Fibroblast of peridontal ligament (primary cell): ENCODE measurements around the gene KRT33A.

Experiments used
- DNase-seq: peaks from one replicate; pipeline ENCODE4 v3.0.0-alpha.2; 2010; ENCODE audit errors: extremely low read depth

The KRT33A gene

DNA sequence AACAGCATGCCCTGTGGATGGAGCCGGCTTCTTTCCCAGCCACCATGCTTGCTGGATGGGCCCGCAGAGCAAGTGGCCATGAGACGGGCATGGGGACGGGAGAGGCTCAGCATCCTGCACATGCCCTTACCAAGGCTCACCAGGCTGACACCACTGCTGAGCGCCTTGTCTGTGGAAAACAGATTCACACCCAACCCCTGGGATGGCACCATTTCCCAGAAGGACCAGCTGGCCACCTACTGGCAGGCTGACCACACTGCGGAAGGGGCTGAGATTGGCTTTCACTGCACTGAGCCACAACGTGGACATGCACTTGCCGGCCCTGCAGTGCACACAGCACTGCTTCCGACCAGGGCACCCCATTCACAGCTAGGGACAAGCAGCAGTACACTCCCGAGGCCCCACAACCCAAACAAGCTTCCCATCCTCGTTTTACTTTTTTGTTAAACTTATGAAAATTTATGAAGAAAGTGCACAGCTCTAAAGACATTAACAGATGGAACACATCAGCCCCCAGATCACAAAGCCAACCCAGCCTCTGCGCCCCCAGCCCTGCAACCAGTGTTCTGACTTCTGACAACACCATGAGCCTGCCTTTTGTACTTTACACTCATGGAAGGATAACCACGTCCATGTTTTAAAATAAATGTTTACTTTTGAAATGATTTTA, 21.2 kb downstream of the KRT33A start:
- DNase-seq: peak; percentile 56

DNA sequence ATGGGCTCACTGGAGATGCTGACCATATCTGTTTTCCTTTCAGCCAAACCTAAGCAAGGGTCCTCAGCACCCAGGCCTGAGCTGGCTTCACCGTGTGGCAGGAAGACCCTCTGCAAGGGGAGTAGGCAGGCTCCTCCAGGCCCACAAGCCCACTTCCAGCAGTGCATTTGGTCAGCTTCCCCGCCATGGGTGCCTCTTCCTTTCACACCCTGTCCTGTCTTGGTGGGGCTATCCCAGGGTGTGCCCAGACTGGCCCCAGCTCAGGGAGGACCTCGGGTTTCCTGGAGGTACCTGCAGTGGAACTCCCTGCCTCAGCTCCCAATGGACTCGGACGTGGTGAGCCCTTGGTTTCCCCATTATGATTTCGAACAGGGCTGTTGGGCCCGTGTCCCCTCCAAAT, 22.4 kb downstream of the KRT33A start:
- DNase-seq: no peak

DNA sequence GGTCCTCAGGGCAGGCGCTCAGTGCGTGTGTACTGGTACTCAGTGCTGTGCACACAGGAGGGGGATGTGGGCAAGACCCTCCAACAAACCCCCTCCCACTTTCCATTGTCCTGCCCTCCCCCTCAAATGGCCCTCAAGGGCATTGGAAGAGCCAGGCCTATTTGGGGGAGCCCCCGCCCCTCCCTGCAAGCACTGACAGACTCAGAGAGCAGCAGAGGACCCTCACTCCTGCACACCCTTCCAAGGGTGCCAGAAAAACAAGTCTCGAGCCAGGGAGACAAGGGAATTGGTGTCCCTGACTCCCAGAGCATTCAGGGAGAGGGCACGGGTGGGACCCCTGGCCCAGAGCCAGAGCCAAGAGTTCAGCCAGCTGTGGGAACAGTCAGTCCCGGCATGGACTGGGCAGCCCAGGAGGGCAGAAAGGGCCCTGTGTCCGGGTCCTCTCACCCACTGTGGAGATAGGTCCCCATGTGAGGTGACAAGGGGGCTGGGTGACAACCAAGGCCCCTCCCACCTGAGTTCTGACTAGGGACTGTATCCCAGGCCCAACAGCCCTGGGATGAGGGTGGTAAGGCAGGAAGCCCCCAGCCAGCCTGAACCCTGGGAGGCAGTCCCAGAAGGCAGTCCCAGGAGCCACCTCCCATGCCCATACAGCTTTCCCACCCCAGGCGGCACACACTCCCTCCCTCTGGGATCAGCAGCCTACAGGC, 23.1 kb downstream of the KRT33A start:
- no peak for DNase-seq

- DNase-seq: no peak
Measured at GRCh38 chr17:41326173-41327145, 24.2 kb downstream of the KRT33A start.

GRCh38 chr17:41325611-41326010, 25.0 kb downstream of the KRT33A start:
- no peak for DNase-seq

GRCh38 chr17:41325126-41325525, 25.5 kb downstream of the KRT33A start:
- no peak for DNase-seq

DNA sequence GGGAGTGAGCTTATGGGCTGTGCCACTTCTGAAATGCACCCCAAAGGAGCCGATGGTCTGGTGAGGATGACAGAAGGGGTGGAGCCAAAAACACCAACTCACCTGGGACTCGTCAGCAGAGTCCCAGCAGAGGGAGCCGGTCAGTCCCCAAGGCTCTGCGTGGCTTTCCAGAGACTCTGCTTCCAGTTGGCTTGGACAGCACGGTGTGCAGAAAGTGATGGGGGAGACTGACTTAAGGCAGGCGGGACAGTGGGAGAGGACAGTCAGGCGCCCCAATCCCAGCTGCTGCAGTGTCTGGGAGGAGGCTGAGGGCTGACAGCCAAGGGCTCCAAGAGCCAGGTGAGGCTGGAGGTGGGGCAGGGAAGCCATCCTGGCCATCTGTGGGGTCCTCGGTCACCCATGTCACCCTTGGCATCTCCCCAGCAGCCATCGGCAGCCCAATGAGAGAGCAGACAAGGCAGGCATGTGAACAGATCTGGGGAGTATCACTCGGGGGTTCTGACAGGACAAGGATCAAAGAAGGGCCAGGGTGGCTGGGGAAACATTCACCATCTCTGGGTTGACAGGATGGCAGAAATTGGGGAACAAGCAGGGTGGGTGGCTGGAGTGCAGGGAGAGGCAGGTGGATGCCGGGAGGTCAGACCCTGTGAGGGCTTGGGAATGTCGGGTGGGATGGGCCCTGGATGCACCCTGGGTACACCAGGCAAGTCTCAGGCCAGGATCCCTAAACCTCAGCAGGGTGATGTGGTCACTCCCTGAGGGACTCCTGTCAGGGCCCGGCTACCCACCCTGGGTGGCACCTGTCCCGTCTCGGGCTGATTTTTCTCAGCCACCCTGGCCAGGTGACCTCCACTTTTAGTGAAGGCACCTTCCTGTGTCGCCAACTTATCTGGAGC, 26.2 kb downstream of the KRT33A start:
- no peak for DNase-seq

GRCh38 chr17:41322903-41323895, 27.4 kb downstream of the KRT33A start:
- DNase-seq: no peak

GRCh38 chr17:41322094-41322902, 28.3 kb downstream of the KRT33A start:
- peak; percentile 88 for DNase-seq

DNA sequence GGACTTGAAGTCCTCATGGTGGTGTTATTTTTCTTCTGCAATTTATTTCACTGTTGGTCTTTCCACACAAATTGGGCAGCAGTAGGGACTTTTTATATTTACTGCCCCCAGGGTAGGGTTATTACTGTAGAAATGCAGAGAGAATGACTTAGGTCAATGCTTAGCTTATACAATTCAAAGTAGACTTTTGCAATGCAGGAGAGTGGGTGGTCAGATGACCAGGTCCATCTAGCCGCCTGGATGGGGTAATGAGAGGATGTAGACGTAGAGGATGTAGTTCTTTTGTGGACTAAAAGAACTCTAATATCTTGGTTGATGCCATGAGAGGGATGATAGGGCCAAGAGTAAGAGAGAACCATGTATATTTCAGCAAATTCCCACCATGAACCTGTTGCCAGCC, 32.4 kb downstream of the KRT33A start:
- no peak for DNase-seq

- DNase-seq: no peak
Measured at GRCh38 chr17:41315814-41316445, 34.7 kb downstream of the KRT33A start.

GRCh38 chr17:41315204-41315794, 35.3 kb downstream of the KRT33A start, which contains the start of gene KRTAP17-1:
Gene KRTAP17-1, minus strand, starts transcription at chr17:41315710. Its CDS starts 60 bp downstream, at chr17:41315650.
- DNase-seq: no peak

- no peak for DNase-seq
Measured at GRCh38 chr17:41311111-41311510, 39.5 kb downstream of the KRT33A start.

GRCh38 chr17:41308918-41309359, 41.7 kb downstream of the KRT33A start, which contains the start of gene KRTAP16-1:
Gene KRTAP16-1, minus strand, starts transcription at chr17:41309309. Its CDS starts 56 bp downstream, at chr17:41309253.
- no peak for DNase-seq

DNA sequence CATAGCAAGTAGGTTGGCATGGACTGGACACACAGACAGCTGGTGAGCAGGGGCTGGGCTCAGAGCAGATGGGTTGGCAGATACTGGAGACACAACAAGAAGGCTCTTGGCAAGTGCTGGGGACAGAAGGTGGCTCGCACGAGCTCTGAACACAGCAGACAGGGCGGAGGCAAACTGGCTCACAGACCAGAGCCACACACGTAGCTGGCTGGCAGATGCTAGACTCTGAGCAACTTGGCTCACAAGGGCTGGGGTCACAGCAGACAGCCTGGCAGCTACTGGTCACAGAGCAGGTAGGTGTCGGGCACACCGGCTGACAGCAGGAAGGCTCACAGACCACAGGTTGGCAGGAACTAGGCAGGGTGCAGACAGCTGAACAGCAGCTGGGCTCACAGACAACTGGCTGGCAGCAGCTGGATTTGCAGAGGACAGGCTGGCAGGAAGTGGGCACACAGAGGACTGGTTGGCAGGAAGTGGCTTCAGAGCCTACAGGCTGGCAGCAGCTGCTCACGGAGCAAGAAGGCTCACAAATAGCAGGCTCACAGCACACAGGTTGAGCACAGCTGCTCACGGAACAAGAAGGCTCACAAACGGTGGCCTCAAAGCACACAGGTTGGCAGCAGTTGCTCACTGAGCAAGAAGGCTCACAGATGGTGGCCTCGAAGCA, 42.2 kb downstream of the KRT33A start:
- DNase-seq: no peak

GRCh38 chr17:41307647-41308046, 43.0 kb downstream of the KRT33A start:
- DNase-seq: peak; percentile 45

DNA sequence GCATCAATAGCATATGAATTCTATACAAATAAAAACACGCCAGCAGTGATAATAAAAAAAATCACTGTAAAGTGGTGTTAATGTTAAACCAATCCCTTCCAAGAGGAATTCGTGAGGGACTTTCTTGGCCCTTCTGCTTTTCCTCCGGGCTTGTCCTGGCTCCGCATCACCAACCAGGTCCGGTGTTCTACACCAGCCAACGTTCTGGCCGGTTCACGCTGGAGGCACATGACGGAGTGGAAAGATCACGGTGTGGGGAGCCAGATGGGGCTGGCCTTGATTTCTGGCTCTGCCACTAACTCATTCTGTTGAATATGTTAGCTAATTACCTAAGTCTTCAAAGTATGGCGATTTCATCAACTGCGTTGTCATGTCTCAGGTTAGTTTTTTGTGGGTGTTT, 46.5 kb downstream of the KRT33A start:
- no peak for DNase-seq
